Measurements from ENCODE around the gene ETS1.

- TF ChIP-seq CTCF (optimal IDR thresholded peaks at IDR 0.05 in 1 of 3, IDR thresholded peaks at IDR 0.05 in 1 of 3, conservative IDR thresholded peaks at IDR 0.05 in 1 of 3; ENCODE audit: extremely low read depth in 1 of 3, insufficient read depth in 2 of 3, low read length in 3 of 3) (no peak), EZH2 (IDR thresholded peaks at IDR 0.05; ENCODE audit: low read length) (no peak)
Measured at GRCh38 chr11:128570632-128571031, 16.7 kb downstream of the ETS1 start.

All from keratinocyte (primary cell).